Glomerular visceral epithelial cell (primary cell): ENCODE results near the gene ATP6V0E2.
"Not testable (repeated sequence)": the region's sequence is repeated elsewhere in the genome, so short reads cannot be mapped to it uniquely, and the experiment has no call there.

ENCODE experiments used
- DNase-seq: peaks from one replicate; pipeline ENCODE4 v3.0.0-alpha.2; 2016; ENCODE audit errors: extremely low spot score

The ATP6V0E2 gene

GRCh38 chr7:149879766-149880637 is 6.2 kb downstream of the ATP6V0E2 start:
- no peak for DNase-seq

GRCh38 chr7:149880638-149881311 is 7.0 kb downstream of the ATP6V0E2 start:
- DNase-seq: no peak

GRCh38 chr7:149881328-149882247 is 7.8 kb downstream of the ATP6V0E2 start:
- no peak for DNase-seq

DNA sequence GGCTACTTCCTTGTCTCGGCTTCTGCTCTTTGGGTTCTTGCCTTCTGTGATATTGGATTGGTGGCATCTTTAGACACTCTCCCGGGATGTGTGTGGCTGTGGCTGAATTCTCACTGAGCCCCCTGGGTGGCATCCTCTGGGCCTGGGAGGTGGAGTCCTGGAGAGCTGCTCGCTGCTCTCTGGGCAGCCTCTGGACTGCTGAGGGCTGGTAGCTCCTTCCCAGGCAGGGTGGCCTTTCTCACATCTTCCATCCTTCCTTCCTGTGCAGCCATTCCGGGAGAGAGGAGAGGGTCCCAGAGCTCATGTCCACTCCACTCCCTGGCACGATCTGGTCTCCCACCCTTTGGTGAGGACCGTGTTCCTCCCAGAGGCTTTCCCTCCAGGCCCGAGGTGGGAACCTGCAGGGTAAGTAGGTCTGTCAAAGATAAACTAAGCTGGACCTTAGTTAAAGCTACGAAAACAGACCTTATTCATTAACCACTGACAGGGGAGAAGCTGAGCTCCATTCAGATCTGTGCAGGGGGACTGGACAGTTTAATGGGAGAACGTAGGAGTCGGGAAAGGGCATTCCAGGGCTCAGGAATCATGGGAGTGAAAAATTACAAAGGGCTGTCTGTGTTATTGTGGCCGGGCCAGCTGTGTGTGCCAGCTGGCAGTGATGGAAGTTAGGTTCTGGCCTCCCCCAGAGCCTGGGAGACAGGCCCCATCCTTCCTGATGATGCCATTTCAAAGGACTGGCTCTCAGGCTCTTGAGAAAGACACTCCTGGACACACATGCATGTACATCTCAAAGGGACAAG is 8.7 kb downstream of the ATP6V0E2 start:
- no peak for DNase-seq

GRCh38 chr7:149883048-149883438 is 9.3 kb downstream of the ATP6V0E2 start:
- DNase-seq: no peak

- peak; percentile 45 for DNase-seq
Measured at GRCh38 chr7:149883452-149883861, 9.7 kb downstream of the ATP6V0E2 start.

DNA sequence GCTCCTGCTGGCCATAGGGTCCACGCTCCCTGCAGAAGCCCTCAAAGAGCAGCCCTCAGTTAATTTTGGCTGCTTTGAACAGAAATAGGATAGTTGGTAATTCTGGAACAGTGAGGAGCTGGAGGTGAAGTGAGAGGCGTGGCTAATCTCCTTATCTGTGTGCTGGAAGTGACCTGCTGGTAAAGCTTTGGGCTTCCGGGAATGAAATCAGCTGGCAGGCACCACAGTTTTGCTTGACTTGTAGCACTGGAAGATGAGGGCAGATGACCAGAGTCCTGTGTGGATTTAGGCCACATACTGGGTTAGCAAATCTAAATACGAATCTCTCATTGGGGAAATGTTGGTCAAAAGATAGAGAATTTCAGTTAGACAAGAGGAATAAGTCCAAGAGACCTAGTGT is 10.2 kb downstream of the ATP6V0E2 start:
- DNase-seq: no peak

GRCh38 chr7:149884541-149884940 is 10.8 kb downstream of the ATP6V0E2 start:
- DNase-seq: no peak

DNA sequence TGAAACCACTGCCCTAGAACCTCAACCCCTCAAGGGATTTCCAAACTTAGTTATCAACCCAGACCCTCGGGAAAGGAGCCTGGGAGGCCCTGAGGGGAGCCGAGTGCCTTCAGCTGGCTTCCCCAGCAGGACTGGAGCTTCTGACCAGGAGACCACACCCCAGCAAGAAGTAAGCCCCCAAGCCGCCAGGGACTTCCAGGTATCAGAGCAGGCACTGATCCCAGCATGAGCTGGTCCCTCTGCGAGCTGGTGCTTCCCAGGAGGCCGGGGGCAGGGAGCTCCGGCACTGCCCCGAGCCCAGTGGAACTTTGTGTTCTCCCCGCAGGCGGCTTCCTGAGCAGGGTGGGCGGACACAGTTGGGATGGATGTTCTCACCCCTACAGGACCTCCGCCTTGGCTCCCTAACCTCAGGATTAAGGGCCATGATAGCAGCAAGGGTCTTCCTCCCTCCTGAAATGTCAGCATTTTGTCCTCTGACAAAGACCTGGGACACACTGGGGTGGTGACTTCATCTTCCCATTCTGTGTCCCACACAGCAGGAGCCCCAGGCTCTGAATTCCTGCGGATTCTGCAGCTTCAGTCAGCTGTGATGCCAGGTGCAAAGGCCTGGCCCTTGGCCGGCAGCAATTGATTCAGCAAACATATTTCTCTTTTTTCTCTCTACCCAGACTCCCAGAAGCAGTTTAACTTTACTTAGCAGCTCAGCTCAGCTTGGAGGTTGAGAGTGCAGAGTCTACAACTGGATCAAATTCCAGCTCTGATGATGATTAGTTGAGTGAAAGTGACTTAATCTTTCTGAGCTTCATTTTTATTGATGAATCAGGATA is 11.6 kb downstream of the ATP6V0E2 start:
- DNase-seq: no peak

- no peak for DNase-seq
Measured at GRCh38 chr7:149886018-149886415, 12.2 kb downstream of the ATP6V0E2 start.

DNA sequence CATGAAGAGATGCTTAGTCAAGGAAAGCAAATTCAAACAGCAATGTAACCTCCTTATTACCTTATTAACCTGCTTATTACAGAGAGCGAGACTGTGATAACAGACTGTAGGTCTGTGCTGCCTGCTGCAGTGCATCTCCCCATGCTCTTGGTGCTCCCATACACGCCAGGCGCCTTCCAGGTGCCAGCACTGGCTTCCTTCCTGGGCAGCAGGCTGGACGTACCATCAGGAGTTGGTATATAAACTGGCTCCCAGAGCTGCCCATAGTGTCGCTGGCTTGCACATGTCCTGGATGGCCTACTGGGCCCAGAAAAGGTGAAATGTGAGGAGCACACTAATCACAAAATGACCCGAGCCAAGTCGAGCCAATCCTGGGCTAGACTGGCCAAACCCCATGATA is 13.5 kb downstream of the ATP6V0E2 start:
- no peak for DNase-seq

DNA sequence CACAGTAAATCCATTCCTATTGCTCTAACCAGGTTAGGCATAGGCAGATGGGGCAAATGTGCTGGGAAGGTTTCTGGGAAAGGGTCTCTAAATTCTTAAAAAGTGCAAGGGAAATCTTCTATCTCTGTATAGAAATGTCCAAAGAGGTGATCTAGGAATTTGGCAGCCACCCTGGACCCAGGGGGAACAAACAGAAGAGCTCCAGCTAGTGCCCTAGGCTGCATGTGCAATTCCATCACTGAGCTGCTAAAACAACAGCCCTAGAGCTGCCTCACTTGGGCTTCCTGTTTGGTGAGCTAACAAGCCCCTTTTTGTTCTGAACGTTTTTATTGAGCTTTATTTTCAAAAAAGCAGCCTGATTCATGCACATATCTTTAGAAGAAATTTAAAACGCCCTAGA is 16.9 kb downstream of the ATP6V0E2 start:
- DNase-seq: not testable (repeated sequence)

DNA sequence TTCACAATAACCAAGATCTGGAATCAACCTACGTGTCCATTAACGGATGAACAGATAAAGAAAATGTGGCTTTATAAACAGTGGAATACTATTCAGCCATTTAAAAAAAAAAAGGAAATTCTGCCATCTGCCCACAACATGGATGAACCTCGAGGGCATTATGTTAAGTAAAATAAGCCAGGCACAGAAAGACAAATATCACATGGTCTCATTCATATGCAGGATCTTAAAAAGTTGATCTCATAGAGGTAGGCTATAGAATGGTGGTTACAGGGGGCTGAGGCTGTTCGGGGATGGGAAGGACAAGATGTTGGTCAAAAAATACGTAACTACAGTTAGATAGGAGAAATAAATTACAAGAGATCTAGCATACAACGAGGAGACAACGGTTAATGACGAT is 21.2 kb downstream of the ATP6V0E2 start:
- DNase-seq: not testable (repeated sequence)

DNA sequence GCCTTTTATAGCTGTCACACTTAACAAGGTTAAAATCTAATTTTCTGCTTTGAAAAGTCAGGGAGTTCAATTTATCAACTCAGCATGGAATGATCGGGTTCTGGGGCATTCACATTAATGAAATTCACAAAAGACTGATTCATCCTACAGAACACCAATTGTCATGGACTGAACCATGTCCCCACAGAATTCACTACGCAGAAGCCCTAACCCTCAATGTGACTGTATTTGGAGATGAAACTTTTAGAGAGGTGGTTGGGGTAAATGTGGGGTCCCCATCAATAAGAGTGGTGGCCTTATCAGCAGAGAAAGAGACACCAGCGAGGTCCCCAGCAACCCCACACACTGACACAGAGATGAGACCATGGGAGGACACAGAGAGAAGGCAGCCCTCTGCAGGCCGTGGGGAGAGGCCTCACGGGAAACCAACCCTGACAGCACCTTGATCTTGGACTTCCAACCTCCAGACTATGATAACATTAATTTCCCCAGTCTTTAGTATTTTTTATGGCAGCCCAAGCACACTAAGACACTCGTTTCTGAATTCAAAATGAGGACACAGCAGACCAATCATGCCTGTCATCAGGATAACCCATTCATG is 34.1 kb downstream of the ATP6V0E2 start:
- DNase-seq: not testable (repeated sequence)

DNA sequence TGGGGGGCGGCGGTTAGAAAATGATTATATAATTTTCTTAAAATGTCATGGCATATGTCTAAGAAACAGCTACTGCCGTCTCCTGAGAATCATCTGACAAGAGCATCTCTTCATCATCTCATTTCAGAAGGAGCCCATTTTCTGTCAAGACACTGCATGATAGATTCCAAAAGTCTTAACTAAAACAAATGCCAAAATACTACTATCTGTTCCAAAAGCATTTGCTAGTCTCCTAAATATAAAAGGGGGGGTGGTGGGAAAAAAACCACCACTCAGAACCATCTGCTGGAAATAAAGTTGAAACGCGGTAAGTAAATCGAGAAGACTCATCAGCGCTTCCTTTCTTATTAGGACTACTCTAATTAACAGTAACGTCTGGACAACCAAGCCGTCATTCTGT is 36.5 kb downstream of the ATP6V0E2 start:
- DNase-seq: not testable (repeated sequence)

GRCh38 chr7:149912126-149912525 is 38.4 kb downstream of the ATP6V0E2 start:
- DNase-seq: not testable (repeated sequence)

GRCh38 chr7:149926414-149926813 is 52.6 kb downstream of the ATP6V0E2 start:
- not testable (repeated sequence) for DNase-seq
